Endodermal cell (in vitro differentiated cells): ENCODE results near the gene SEC24D. TPM values are rescaled to one million over a fixed set of nuclear protein-coding genes. Genes with fewer than 3 reads are reported as not detected.

ENCODE experiments used
- DNase-seq: peaks from one replicate; pipeline ENCODE4 v3.0.0-alpha.2; 2017
- H3K27ac ChIP-seq: 2 replicates; pipeline ENCODE4 v1.5.1; 2013; ENCODE audit warnings: mild to moderate bottlenecking, low read depth, low read length, moderate library complexity
- H3K27me3 ChIP-seq: 2 replicates; pipeline ENCODE4 v1.6.1; 2013; ENCODE audit warnings: mild to moderate bottlenecking, low read length, moderate library complexity; ENCODE audit not compliant: insufficient read depth, control insufficient read depth, poor library complexity, severe bottlenecking
- H3K36me3 ChIP-seq: 2 replicates; pipeline ENCODE4 v1.7.0; 2013; ENCODE audit warnings: mild to moderate bottlenecking, low read length, moderate library complexity; ENCODE audit not compliant: control insufficient read depth, insufficient read depth
- H3K4me1 ChIP-seq: one replicate; pipeline ENCODE4 v1.7.0; 2013; ENCODE audit warnings: low read length; ENCODE audit not compliant: control insufficient read depth, insufficient read depth
- H3K4me3 ChIP-seq: 2 replicates; pipeline ENCODE4 v1.5.1; 2013; ENCODE audit warnings: mild to moderate bottlenecking, low read length, moderate library complexity
- H3K9ac ChIP-seq: 2 replicates; pipeline ENCODE4 v1.6.1; 2013; ENCODE audit warnings: mild to moderate bottlenecking, low read length, moderate library complexity; ENCODE audit not compliant: poor library complexity, severe bottlenecking; ENCODE audit errors: extremely low read depth
- H3K9me3 ChIP-seq: 2 replicates; pipeline ENCODE4 v1.6.1; 2013; ENCODE audit warnings: mild to moderate bottlenecking, low read length, moderate library complexity; ENCODE audit not compliant: control insufficient read depth
- H3K27ac Mint-ChIP-seq: 2 replicates; pipeline ENCODE4 v1.8.0; 2020; ENCODE audit warnings: mixed read lengths
- H3K27me3 Mint-ChIP-seq: 2 replicates; pipeline ENCODE4 v1.8.0; 2021; ENCODE audit warnings: mild to moderate bottlenecking, mixed read lengths; ENCODE audit not compliant: insufficient read depth
- H3K36me3 Mint-ChIP-seq: 2 replicates; pipeline ENCODE4 v1.8.0; 2020; ENCODE audit warnings: low read depth, mixed read lengths
- H3K4me1 Mint-ChIP-seq: 2 replicates; pipeline ENCODE4 v1.8.0; 2020; ENCODE audit warnings: mixed read lengths
- H3K4me3 Mint-ChIP-seq: 2 replicates; pipeline ENCODE4 v1.8.0; 2020; ENCODE audit warnings: mild to moderate bottlenecking, moderate library complexity, mixed read lengths
- H3K9me3 Mint-ChIP-seq: 2 replicates; pipeline ENCODE4 v1.8.0; 2020; ENCODE audit warnings: mild to moderate bottlenecking, mixed read lengths
- CTCF ChIP-seq: fragments of 200-600 bp; sonication (generic); conservative IDR thresholded peaks from 2 replicates; pipeline ENCODE4 v1.5.0; 2021; ENCODE audit warnings: antibody characterized with exemption, mild to moderate bottlenecking
- WGBS, 2 experiments: methylation state at CpG; one replicate each; pipeline versions ENCODE4 v1.1.5 to v1.1.7; 2013; ENCODE audit warnings: missing lambda C conversion rate in 2 of 2, mixed read lengths in 1 of 2; ENCODE audit not compliant: insufficient coverage in 1 of 2, insufficient read length in 1 of 2; 5-methylcytosine and 5-hydroxymethylcytosine counted together
- total RNA-seq, 2 donors: library from RNA; stranded (reverse); fragmentation: NEBNext Ultra II Directional in 1 of 2; extraction: Animal tissue kit (Norgen Biotek cat#: 25700) in 1 of 2; gene quantifications; 2 replicates in 1 of 2; 3 replicates in 1 of 2; pipeline ENCODE4 v1.2.1, GENCODE V29; 2021

The SEC24D gene
- total RNA-seq, 2 donors from 2014 or later: 40.4 to 42.8 TPM

- Mint-ChIP-seq H3K4me3 (no peak overlapping the region), H3K9me3 (peaks cover 5% of the 10 kb centered on the region), H3K27ac (no peak overlapping the region), H3K4me1 (peaks cover 7% of the 10 kb centered on the region), H3K27me3 (no peaks in the 10 kb centered on the region), H3K36me3 (no peaks in the 10 kb centered on the region)
- 96 to 100% methylated on average over 1 to 4 of the region's 4 CpGs for WGBS, 2 experiments
- Histone ChIP-seq H3K4me1 (no peaks in the 10 kb centered on the region), H3K27me3 (no peaks in the 10 kb centered on the region), H3K9me3 (no peaks in the 10 kb centered on the region), H3K36me3 (no peaks in the 10 kb centered on the region), H3K9ac (no peak overlapping the region), H3K27ac (no peak overlapping the region), H3K4me3 (no peak overlapping the region)
- DNase-seq: no peak
- no peak for TF ChIP-seq CTCF
Measured at GRCh38 chr4:118872181-118872580, 36.3 kb upstream of the SEC24D start.

- no peaks in the 10 kb centered on the region for H3K36me3 ChIP-seq
- no peak for DNase-seq
- peaks cover 7% of the 10 kb centered on the region for H3K4me1 Mint-ChIP-seq
- H3K4me1 ChIP-seq: no peaks in the 10 kb centered on the region
- H3K4me3 Mint-ChIP-seq: no peak overlapping the region
- H3K36me3 Mint-ChIP-seq: no peaks in the 10 kb centered on the region
- H3K27me3 ChIP-seq: no peaks in the 10 kb centered on the region
- H3K9ac ChIP-seq: no peak overlapping the region
- H3K27ac ChIP-seq: no peak overlapping the region
- H3K9me3 ChIP-seq: no peaks in the 10 kb centered on the region
- TF ChIP-seq CTCF: no peak
- H3K9me3 Mint-ChIP-seq: peaks cover 2% of the 10 kb centered on the region
- 79% methylated on average over 2 of the region's 2 CpGs; no CpG with 5 or more reads in 1 of the 2 experiments for WGBS, 2 experiments
- peak overlapping the region; percentile 48 for H3K27ac Mint-ChIP-seq
- no peaks in the 10 kb centered on the region for H3K27me3 Mint-ChIP-seq
- no peak overlapping the region for H3K4me3 ChIP-seq
Measured at GRCh38 chr4:118869808-118870342, 33.9 kb upstream of the SEC24D start.

GRCh38 chr4:118867311-118868067 is 31.6 kb upstream of the SEC24D start:
- Histone ChIP-seq H3K27ac (no peak overlapping the region), H3K4me1 (no peaks in the 10 kb centered on the region), H3K9ac (no peak overlapping the region), H3K27me3 (no peaks in the 10 kb centered on the region), H3K4me3 (no peak overlapping the region), H3K9me3 (no peaks in the 10 kb centered on the region), H3K36me3 (no peaks in the 10 kb centered on the region)
- Mint-ChIP-seq H3K36me3 (no peaks in the 10 kb centered on the region), H3K27me3 (no peaks in the 10 kb centered on the region), H3K27ac (no peak overlapping the region), H3K4me3 (no peak overlapping the region), H3K4me1 (peaks cover 7% of the 10 kb centered on the region), H3K9me3 (no peaks in the 10 kb centered on the region)
- 97 to 100% methylated on average over 1 to 3 of the region's 3 CpGs for WGBS, 2 experiments
- no peak for DNase-seq
- no peak for TF ChIP-seq CTCF
